HG03139 (cell line): ENCODE results near the gene FNTB.

Experiments
- ATAC-seq: cut with Tn5 transposase; IDR thresholded peaks from one replicate; pipeline ENCODE4 v1.9.1; 2021; ENCODE audit not compliant: unreplicated experiment

FNTB gene

DNA sequence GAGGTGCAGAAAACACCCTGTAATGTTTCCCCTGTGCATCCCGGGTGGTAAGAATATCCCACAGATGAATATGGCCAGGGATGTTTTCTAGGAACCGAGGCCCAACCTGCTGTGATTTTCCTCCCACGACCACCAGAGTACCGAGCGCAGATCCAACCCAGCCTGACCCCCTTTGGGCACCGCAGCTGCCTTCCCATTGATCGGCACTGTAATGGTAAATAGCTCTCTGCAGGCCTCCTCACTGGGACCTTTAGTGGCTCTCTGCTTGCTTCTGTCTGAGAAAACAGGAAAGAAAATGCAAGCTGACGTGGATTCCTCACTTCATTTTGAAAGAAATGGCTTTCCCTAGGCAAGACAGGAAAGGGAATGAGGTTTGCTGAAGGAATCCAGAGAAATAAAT lies 12.1 kb upstream of the FNTB start:
- no peak for ATAC-seq

DNA sequence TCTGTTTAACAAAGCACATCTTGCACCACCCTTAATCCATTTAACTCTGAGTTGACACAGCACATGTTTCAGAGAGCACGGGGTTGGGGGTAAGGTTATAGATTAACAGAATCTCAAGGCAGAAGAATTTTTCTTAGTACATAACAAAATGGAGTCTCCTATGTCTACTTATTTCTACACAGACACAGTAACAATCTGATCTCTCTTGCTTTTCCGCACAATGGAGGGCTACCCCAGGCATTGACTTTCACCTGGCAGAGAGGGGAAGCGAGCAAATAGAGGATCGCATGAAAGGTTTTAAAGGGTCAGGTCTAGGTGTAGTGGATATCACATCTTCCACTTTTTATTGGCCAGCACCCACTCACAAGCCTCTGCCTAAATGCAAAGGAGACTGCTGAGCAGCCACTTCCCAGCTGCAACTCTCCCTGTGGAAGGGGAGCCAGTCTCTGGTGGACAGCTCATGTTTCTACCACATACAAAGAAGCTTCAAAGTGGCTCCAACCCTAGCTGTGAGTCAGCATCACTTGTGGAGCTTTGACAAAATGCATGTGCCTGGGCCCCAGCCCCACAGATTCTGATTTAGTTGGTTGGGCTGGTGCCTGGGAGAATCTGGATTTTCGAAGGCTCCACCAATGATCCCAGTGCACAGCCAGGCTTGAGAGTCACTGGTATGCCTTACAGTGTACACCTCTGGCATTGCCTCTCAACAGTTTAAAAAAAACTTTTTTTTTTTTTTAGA lies 7.2 kb upstream of the FNTB start:
- no peak for ATAC-seq

DNA sequence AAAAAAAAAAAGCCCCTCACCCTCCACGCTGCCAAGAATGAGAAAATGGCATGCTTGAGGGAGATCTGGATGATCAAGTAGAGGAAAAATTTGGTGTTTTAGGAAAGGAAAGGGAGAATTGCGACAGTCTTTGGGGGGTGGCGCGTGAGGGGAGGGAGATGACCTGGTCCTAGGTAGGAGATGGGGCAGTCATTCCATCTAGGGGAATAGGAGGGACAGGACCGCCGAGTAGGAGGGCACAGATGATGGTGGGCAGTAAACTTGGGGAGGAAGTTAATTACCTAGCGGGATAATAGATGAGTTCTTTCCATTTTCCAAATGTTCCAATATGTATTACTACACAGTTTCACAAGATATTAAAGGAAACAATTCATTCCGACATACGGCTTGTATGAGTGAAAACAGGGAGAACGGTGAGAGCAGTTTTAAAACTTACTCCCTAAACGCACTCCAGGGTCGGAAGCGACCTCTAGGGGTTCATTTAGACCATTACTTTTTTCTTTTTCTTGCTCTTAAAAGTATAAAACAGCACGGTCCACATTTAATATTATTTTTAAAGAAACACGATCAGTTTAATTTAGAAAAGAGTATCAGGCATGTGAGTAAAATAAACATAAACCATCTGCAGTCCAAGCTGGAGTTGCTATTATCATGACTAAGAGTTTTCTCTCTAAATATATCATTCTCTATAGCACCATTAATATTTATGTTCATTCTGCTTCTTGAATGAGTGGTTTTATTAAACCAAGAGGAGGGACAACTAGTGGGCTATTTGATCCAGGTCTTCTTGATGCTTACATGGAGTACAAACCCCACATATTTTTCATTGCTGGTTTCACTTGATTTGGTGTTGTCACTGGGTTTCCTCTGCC lies 3.0 kb upstream of the FNTB start:
- no peak for ATAC-seq

DNA sequence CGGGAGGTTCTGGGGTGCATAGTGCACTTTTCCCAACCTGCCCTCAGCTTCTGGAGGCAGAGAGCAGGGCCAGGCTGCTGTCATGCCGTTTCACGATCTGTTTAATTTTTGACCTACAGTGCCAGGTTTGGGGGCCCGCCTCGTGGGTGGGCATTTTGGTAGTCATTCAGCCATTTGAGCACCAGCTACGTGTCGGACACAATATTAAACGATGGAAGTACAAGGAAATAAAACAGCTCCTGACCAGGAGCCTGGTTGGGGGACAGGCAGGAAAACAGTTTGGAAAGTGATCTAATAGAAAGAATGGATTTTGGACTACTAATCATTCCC lies 708 bp downstream of the FNTB start:
- no peak for ATAC-seq

DNA sequence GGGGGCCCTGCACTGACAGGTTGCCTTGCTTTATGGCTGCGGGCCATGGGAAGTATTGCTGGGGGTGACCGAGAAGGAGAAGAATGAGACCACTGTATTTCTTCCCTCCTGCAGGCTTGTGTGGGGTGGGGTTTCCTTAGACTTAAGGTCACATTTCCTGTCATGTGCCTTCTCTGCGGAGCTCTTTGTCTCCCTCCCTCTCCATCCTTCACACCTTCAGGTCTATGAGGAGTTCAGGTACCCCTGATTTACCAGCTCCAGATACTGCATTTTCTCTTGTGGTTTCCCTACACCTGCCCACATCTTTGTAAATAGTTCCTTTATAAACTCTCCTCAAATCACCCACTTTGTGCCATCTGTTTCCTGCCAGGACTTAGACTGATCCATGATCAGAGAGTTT lies 3.6 kb downstream of the FNTB start:
- no peak for ATAC-seq

DNA sequence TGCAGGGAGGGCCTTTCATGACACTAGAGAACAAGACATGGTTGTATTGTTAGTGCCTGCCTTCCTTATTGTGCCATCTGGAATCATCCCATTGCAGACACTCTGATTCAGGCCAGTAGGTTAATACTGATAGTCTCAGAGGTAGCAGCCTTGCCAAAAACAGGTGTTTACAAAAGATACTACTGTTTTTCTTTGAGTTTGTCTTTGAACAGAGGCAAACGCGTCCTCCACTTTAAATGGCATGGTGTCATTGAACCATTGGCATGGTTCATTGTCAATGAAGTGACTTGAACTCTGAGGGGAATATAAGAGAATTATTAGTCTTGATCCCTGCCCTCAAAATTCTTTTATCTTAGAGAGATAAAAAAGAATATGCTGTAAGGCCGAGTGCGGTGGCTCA lies 4.2 kb downstream of the FNTB start:
- ATAC-seq = no peak

DNA sequence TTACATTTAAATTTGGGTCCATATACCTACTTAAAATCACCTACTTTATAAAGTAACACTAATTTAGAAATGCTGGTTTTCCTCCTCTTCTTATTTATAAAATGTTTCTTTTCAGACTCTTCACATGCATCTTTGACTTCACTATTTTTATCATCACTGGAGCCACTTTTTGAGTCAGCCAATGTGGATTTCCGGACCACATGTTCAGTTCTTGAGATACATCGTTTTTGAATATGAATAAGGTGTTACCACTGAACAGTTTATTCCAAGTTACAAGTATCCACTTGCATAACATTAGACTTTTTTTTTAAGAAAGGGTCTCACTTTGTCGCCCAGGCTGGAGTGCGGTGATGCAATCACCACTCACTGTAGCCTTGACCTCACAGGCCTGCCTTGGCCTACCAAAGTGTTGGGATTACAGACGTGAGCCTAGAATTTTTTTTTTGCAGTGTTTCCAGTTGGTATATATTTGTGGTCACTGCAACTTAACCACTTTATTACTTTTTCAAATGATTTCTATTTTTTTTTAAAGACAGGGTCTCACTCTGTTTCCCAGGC lies 5.7 kb downstream of the FNTB start:
- ATAC-seq = no peak

DNA sequence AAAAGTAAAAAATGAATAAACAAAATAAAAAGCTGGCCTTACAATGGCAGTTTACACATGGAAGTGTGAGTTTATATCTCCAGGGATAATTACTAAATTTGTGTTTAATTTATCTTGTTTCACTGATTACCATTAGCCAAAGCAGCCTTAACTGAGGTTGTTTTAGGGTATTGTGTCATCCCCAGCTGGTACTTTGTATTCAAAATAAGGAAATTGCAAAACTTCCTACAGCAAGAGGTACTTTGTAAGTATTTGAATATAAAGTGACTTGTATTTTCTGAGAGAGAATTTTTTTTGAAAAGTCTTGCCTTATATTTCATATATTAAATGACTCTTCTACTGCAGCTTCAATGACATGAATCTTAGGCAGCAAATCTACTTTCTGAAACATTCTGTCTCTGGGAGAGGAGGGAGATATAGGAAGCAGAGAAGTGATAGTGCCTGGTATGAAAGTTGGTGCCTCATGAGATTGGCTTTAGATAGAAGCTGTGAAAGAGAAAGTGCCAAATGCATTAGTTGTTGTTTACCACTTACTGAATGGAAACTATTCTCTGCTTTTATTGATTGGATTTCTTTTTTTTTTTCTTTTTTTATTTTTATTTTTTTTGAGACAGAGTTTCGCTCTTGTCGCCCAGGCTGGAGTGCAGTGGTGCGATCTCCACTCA lies 6.7 kb downstream of the FNTB start:
- ATAC-seq = no peak

DNA sequence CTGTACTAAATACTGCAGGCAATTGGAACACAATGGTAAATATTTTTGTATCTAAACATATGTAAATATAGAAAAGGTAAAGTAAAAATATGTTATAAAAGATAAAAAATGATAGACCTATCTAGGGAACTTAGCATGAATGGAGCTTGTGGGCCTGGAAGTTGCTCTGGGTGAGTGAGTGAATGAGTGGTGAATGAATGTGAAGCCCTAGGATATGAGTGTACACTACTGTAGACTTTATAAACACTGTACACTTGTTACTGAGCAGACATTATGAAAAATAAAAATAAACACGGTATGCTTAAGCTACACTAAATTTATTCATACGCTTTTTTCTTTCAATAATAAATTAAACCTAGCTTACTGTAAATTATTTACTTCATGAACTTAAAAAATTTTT lies 7.8 kb downstream of the FNTB start:
- ATAC-seq = no peak

DNA sequence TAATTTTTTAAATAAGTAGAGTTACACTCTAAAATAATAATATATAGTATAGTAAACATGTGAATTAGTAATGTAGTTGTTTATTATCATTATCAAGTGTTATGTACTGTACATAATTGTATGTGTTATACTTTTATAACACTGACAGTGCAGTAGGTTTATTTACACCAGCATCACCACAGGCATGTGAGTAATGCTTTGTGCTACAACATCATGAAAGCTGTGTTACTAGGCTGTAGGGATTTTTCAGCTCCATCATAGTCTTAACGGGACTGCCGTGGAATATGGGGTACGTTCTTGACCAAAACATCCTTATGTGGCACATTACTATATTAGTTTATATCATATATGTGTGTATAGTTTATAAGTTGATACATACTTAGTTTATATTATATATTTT lies 8.6 kb downstream of the FNTB start:
- no peak for ATAC-seq

DNA sequence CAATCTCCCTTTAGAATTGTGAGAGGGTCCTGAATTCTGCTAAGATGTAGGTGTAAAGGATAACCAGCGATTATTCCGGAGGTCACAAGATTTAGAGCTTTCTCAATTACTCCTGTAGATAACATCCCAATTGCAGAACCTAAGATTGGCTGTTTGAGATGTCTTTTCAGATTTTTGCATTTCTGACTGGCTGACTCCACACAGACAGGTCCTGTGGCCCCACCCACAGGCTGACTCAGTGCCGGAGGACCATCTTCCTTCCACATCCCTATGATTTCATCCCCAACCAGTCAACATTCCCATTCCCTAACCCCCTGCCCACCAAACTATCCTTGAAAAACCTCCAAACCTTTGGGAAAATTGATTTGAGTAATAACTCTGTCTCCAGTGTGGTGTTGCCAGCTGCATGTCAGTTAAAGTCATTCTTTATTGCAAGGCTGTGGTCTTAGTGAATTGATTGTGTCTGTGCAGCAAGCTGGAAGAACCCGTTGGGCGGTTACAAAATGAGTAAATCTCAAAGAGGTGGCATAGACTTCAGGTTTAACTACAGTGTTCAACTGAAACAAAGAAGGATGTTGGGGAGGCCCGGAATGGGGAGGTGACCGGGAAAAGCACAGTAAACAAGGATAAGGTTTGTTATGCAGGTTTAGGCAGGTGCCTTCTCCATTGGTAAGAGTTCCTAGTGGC lies 10.6 kb downstream of the FNTB start:
- ATAC-seq = no peak

DNA sequence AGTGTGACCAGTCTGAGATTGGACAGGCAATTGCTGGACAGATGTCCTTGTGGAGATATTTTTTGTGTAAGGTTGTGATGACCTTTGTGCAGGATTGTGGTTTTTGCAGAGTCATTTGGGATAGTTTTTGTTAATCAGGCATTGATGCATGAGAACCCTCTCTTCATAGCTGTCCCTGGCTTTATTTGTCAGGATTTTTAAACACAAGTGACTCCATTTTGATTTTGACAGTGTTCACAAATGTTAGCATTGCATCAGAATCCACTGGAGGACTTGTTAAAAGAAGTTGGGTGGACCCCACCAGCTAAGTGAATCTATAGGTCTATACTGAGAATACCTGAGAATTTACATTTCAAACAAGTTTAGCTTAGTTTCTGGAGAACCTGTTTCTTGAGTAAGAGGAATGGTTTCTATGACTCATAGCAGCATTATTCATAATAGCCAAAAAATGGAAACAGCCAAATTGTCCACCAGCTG lies 11.8 kb downstream of the FNTB start:
- ATAC-seq = no peak

DNA sequence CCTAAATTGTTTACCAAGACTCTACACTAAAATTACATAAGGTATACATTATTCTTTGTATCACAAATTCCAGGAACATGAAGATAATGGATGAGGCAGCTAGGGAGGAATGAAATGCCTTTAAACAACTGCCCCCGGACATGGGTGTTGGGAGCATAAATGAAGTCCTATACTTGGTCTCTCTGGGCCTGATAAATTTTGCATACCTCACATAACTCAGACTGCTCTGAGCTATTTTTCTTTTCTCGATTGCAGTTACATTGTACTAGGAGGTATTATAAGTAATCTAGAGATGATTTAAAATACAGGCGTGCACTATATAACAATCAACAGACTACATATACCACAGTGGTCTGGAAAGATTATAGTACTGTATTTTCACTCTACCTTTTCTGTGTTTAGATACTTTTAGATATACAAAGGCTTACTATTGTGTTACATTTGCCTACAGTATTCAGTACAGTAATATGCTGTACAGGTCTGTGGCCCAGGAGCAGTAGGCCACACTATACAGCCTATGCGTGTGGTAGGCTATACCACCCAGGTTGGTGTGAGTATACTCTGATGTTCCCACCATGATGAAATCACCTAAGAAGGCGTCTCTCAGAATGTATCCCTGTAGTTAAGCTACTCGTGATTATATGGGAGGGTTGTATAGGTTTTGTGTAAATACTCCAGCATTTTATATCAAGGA lies 14.3 kb downstream of the FNTB start:
- ATAC-seq = no peak

DNA sequence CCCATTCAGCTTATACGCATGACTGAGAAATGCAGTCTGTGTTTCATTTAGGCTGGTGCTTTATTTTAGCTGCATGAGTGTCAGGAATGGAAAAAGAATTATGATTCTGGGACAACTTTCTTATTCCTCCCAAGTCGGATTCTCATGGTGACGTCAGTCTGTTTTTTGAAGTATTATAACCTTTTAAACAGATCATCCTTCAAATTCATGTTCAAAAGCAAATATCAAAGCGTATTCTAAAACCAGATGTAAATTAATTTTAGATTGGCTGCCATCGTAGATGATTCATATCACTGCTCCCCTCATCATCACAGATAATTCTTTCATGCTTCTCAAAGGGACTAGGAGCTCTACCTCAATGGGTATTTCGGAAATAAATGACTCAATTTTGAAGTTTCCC lies 15.0 kb downstream of the FNTB start:
- no peak for ATAC-seq

DNA sequence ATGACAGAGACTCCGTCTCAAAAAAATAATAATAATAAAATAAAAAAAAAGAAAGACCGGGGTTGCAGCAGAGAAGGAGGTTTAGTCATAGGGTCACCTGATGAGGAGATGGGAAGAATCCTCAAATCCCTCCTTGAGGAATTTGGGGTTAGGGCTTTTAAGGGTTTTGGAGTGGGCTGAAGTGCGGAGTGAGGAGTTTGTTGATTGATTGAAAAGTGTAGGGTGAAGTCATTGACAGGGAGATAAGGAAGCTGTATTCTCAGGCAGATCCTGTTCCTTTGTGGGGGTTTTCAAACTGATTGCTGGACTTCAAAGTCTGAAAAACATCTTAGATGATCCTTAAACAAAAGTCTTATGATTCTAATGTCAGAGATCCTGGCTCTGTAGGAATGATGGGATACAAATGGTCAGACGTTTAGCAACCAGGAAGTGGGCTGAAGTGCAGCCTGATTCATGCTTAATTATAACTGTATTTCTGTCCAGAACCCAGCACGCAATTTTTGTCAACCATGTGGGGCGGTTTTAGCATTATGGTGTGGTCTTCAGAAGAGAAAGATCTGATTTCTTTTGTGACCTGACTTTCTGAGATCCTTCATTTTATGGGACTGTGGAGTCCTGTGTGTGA lies 16.0 kb downstream of the FNTB start:
- no peak for ATAC-seq

DNA sequence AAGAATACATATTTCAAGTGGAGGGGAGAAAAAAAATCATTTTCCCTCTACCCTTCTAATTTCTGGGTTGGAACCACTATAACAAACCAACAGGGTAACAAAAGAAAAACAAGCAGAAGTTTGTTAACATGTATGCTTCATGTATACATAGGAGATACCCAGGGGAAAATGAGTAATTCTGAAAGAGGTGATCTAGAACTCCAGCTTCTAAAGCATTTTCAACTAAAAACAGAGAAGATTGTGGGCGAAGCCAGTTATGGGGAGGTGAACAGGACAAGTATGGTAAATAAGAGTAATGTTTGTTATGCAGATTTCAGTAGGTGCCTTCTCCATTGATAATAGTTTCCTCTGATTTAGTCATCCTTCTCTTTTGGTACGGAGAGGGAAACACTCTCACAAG lies 16.7 kb downstream of the FNTB start:
- ATAC-seq = no peak

DNA sequence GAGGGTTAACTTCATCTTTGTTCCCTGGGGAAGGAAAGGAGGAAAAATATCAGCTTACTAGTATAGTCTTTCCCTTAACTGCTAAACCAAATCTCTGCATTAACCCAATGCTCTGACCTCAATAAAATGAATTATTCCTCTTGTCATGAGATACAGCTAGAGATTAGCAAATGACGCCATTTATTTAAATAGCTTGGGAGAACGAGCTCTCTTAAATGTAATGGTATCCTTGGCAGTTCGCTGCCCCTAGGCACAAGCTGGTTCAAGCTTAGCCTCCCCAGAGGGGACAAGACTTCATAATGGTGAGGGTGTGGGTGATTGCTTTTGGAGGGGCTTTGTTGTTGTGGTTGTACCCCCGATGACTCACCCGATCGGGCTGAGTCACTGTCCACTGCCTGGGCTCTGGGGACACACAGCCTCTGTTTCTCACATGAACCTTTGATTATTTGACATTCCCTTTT lies 19.6 kb downstream of the FNTB start:
- no peak for ATAC-seq

DNA sequence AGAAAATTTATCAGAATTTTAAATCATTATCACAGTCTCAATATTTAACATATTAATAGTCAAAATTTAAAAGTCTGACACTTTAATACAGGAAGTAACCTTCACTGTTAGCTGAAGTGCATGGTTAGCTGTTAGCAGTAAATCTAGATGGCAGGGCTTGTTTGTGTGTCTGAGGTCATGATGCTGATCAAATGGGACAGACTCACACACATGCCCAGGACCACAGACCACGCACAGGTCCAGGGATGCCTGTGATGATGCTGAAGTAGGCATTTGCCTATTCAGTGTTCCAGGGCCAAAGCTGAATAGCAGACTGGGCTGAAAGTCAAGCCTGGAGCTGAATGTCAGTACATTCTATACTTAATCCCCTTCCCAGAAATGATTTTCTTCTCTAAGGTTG lies 20.5 kb downstream of the FNTB start:
- ATAC-seq = no peak

DNA sequence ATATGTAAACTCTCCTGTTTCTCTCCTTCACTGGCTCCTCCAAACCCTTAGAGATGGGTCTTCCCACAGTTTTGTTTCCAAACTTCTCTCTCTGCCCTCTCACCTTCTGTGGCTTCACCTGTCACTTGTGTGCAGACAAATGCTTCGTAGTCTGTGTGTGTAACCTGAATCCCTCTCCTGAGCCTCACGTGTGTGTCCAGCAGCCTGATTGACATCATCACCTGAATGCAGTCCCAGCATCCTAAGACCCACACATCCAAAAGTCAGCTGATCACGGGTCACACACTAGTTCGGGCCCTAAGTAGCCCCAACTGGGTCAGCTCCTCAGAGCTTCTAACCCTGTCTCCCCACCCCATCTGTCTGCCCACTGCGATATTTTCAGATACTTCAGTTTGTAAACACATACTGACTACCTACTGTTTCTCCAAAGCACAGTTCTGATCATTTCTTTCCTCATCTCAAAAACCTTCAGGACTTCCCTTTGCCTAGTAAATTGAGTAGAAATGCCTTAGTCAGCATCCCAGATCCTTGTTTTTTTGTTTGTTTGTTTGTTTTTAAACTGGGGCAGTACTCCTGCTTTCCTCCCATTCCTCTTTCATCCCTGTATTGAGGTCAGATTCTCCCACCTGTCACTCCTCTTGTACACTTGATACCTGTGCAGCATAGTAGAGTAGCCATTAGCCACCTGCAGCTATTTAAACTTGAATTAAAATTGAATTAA lies 23.7 kb downstream of the FNTB start:
- ATAC-seq = no peak
